Gastrocnemius medialis (tissue), 4 donors: ENCODE data around the gene KCMF1. TPM values are rescaled to one million over a fixed set of nuclear protein-coding genes. Genes with fewer than 3 reads are reported as not detected.

Source experiments
- ATAC-seq, 2 donors: fragments of 150-250 bp; one replicate each; pipeline ENCODE4 v1.9.1; 2016
- DNase-seq, 2 donors: peaks; one replicate each; pipeline ENCODE4 v3.0.0-alpha.2; 2019
- H3K27ac ChIP-seq, 4 donors: fragments of 200-600 bp; sonication (generic); 1 replicate in 1 of 4; 2 replicates in 3 of 4; pipeline ENCODE4 v1.5.1; 2016 to 2018; ENCODE audit warnings: mild to moderate bottlenecking in 2 of 4, moderate library complexity in 1 of 4
- H3K27me3 ChIP-seq, 3 donors: fragments of 200-600 bp; sonication (generic) in 2 of 3; 1 replicate in 1 of 3; 2 replicates in 2 of 3; pipeline versions ENCODE4 v1.5.1 to v1.6.0; 2016 to 2019; ENCODE audit warnings: mild to moderate bottlenecking in 1 of 3, moderate library complexity in 1 of 3
- H3K36me3 ChIP-seq, 2 donors: fragments of 200-600 bp; sonication (generic) in 1 of 2; one replicate each; pipeline ENCODE4 v1.5.1; 2017 to 2018
- H3K4me1 ChIP-seq, 2 donors: fragments of 200-600 bp; sonication (generic) in 1 of 2; one replicate each; pipeline ENCODE4 v1.5.1; 2016 to 2017; ENCODE audit warnings: mild to moderate bottlenecking in 2 of 2
- H3K4me3 ChIP-seq, 4 donors: fragments of 200-600 bp; sonication (generic) in 3 of 4; 1 replicate in 1 of 4; 2 replicates in 3 of 4; pipeline ENCODE4 v1.5.1; 2016 to 2019; ENCODE audit warnings: mild to moderate bottlenecking in 2 of 4
- H3K9me3 ChIP-seq, 3 donors: fragments of 200-600 bp; sonication (generic) in 2 of 3; 1 replicate in 1 of 3; 2 replicates in 2 of 3; pipeline ENCODE4 v1.5.1; 2016 to 2019
- CTCF ChIP-seq, 5 experiments: fragments of 450-650 bp in 3 of 5; fragments of 200-600 bp in 2 of 5; sonication (generic) in 2 of 5; IDR thresholded peaks in 4 of 5; conservative IDR thresholded peaks in 1 of 5; 1 replicate in 4 of 5; 2 replicates in 1 of 5; pipeline ENCODE4 v1.5.1; 2016 to 2019; ENCODE audit warnings: antibody characterized with exemption in 5 of 5, mild to moderate bottlenecking in 3 of 5, moderate library complexity in 3 of 5
- POLR2A ChIP-seq, 2 donors: fragments of 450-650 bp; IDR thresholded peaks; one replicate each; pipeline ENCODE4 v1.6.1; 2017; ENCODE audit warnings: antibody characterized with exemption in 2 of 2, mild to moderate bottlenecking in 2 of 2, moderate library complexity in 2 of 2
- in situ Hi-C, 4 donors: fragments of 200-750 bp; cut with MboI; loops; one replicate each; pipeline versions ENCODE4 v1.15.0 to v1.8.0; 2017; ENCODE audit warnings: low sequenced_read_pairs in 4 of 4
- intact Hi-C: fragments of 100-400 bp; cut with DNase I; formaldehyde crosslinking; loops from one replicate; pipeline ENCODE4 v1.15.1; 2023; ENCODE audit warnings: low total_unique reads
- total RNA-seq, 4 donors: library from RNA; depleted of rRNA; stranded (reverse); fragments of >200 nt; gene quantifications; one replicate each; pipeline versions ENCODE4 v1.1.0 to v1.2.3, GENCODE V29; 2016

Gene KCMF1
- total RNA-seq, 4 donors from 2014 or later, result 158 to 178 (median 165) TPM

GRCh38 chr2:84991404-84992160 lies 20.6 kb downstream of the KCMF1 start:
- TF ChIP-seq CTCF (IDR thresholded peaks at IDR 0.05 in 4 of 5, conservative IDR thresholded peaks at IDR 0.05 in 1 of 5) (no peak), POLR2A (IDR thresholded peaks at IDR 0.05) (no peak)
- intact Hi-C loops, result no loop called here
- DNase-seq (no peak), ATAC-seq (no peak)
- in situ Hi-C loops, result no loop called here
- no peak overlapping the region for H3K4me3 ChIP-seq
- no peaks in the 10 kb centered on the region for H3K36me3 ChIP-seq
- peaks cover 68 to 89% of the 10 kb centered on the region in 2 donors for H3K4me1 ChIP-seq
- H3K27me3 ChIP-seq, result no peaks in the 10 kb centered on the region
- H3K9me3 ChIP-seq, result no peaks in the 10 kb centered on the region
- H3K27ac ChIP-seq, result peak overlapping the region in 3 of 4 donors; percentile 36 to 66 (median 39)

- no peaks in the 10 kb centered on the region for H3K27me3 ChIP-seq
These were observed 24.9 kb downstream of the KCMF1 start for GRCh38 chr2:84995826-84996225.

GRCh38 chr2:84996909-84997308 lies 25.9 kb downstream of the KCMF1 start:
- no peak overlapping the region for H3K4me3 ChIP-seq
- H3K4me1 ChIP-seq, result peaks cover 52 to 79% of the 10 kb centered on the region in 2 donors
- no peaks in the 10 kb centered on the region for H3K9me3 ChIP-seq
- intact Hi-C loops, result no loop called here
- no peak overlapping the region for H3K27ac ChIP-seq
- TF ChIP-seq POLR2A (IDR thresholded peaks at IDR 0.05) (no peak), CTCF (IDR thresholded peaks at IDR 0.05 in 4 of 5, conservative IDR thresholded peaks at IDR 0.05 in 1 of 5) (no peak)
- no peaks in the 10 kb centered on the region for H3K36me3 ChIP-seq
- DNase-seq, result no peak
- in situ Hi-C loops, result no loop called here
- no peaks in the 10 kb centered on the region for H3K27me3 ChIP-seq
- ATAC-seq, result no peak

More at GRCh38 chr2:84995826-84996225, 24.9 kb downstream of the KCMF1 start:
- intact Hi-C loops (no loop called here), in situ Hi-C loops (no loop called here)
- no peak for TF ChIP-seq POLR2A (IDR thresholded peaks at IDR 0.05)
- TF ChIP-seq CTCF (IDR thresholded peaks at IDR 0.05 in 4 of 5, conservative IDR thresholded peaks at IDR 0.05 in 1 of 5), result no peak
- Histone ChIP-seq H3K9me3 (no peaks in the 10 kb centered on the region), H3K36me3 (no peaks in the 10 kb centered on the region), H3K4me1 (peaks cover 54 to 79% of the 10 kb centered on the region in 2 donors), H3K4me3 (no peak overlapping the region), H3K27ac (peak overlapping the region in 3 of 4 donors; percentile 3 to 66 (median 20))
- no peak for DNase-seq
- no peak for ATAC-seq

GRCh38 chr2:84999553-84999955 lies 28.6 kb downstream of the KCMF1 start:
- DNase-seq (no peak), ATAC-seq (no peak)
- intact Hi-C loops (no loop called here), in situ Hi-C loops (no loop called here)
- Histone ChIP-seq H3K4me3 (no peak overlapping the region), H3K4me1 (peaks cover 52 to 65% of the 10 kb centered on the region in 2 donors), H3K27ac (peak overlapping the region in 3 of 4 donors; percentile 1 to 31 (median 29)), H3K27me3 (no peaks in the 10 kb centered on the region), H3K9me3 (no peaks in the 10 kb centered on the region), H3K36me3 (no peaks in the 10 kb centered on the region)
- TF ChIP-seq CTCF (IDR thresholded peaks at IDR 0.05 in 4 of 5, conservative IDR thresholded peaks at IDR 0.05 in 1 of 5) (no peak), POLR2A (IDR thresholded peaks at IDR 0.05) (no peak)
